Glomerular visceral epithelial cell (primary cell): ENCODE data around the gene ZBTB22.
"Not testable (repeated sequence)": the region's sequence is repeated elsewhere in the genome, so short reads cannot be mapped to it uniquely, and the experiment has no call there.

Experiments
- DNase-seq: peaks from one replicate; pipeline ENCODE4 v3.0.0-alpha.2; 2016; ENCODE audit errors: extremely low spot score

ZBTB22 gene, protein sequence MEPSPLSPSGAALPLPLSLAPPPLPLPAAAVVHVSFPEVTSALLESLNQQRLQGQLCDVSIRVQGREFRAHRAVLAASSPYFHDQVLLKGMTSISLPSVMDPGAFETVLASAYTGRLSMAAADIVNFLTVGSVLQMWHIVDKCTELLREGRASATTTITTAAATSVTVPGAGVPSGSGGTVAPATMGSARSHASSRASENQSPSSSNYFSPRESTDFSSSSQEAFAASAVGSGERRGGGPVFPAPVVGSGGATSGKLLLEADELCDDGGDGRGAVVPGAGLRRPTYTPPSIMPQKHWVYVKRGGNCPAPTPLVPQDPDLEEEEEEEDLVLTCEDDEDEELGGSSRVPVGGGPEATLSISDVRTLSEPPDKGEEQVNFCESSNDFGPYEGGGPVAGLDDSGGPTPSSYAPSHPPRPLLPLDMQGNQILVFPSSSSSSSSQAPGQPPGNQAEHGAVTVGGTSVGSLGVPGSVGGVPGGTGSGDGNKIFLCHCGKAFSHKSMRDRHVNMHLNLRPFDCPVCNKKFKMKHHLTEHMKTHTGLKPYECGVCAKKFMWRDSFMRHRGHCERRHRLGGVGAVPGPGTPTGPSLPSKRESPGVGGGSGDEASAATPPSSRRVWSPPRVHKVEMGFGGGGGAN

DNA sequence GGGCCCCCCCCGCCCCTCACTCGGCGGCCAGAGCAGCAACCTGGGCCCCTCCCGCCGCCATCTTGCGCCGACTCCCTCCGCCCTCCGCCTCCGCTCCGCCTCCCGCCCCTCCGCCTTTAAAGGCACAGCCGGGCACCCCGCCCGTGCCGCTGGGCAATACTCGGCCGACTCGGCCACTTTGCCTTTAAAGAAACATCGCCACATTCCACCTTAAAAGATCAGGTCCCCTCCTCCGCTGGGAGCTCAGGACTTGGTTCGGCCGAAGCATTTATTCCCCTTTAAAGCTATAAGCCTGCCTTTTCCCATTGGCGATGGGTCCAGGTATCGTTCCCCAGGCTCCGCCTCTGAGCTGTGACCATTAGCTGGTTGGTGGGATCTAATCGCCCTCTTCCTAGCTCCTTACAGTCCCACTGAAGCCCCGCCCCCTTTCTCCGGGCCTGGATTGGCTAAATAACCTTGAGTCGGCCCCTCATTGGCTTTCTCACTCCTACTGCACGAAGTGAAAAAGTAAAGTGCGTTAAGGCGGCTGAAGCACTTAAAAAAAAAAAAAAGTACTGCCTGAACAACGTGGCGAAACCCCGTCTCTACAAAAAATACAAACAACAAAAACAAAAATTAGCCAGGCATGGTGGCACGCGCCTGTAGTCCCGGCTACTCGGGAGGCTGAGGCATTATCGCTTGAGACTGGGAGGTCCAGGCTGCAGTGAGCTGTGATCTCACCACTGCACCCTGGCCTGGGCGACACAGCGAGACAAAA lies at the start of gene ZBTB22:
Gene ZBTB22, minus strand, starts transcription at position 76 of the 757 bp plus-strand sequence. CDS start 828 bp downstream, outside the sequence.
- DNase-seq = peak; percentile 99

DNA sequence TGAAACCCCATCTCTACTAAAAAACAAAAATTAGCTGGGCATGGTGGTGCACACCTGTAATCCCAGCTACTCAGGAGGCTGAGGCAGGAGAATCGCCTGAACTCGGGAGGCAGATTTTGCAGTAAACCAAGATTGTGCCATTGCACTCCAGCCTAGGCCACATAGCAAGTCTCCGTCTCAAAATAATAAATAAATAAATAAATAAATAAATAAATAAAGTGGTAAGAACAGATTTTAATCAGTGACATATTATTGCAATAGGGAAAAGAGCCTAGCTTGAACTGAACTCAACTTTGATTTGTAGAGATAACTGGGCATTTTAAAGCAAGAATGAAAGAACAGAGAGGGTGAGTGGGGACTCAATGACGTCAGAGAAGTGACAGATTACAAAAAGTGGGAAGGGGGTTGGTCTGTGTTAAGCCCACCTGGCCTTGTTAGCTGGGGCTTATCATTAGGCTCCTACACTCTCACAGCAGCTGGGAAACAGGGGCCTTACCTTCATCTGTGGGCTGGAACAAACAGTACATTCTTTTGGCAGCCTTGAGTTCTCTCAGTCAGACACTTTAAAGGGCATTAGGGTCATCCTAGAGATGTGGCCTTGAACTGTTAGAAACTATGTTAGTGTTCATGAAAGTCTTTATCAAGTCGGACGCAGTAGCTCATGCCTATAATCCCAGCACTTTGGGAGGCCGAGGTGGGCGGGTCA lies 49.6 kb upstream of the ZBTB22 start:
- DNase-seq = no peak

DNA sequence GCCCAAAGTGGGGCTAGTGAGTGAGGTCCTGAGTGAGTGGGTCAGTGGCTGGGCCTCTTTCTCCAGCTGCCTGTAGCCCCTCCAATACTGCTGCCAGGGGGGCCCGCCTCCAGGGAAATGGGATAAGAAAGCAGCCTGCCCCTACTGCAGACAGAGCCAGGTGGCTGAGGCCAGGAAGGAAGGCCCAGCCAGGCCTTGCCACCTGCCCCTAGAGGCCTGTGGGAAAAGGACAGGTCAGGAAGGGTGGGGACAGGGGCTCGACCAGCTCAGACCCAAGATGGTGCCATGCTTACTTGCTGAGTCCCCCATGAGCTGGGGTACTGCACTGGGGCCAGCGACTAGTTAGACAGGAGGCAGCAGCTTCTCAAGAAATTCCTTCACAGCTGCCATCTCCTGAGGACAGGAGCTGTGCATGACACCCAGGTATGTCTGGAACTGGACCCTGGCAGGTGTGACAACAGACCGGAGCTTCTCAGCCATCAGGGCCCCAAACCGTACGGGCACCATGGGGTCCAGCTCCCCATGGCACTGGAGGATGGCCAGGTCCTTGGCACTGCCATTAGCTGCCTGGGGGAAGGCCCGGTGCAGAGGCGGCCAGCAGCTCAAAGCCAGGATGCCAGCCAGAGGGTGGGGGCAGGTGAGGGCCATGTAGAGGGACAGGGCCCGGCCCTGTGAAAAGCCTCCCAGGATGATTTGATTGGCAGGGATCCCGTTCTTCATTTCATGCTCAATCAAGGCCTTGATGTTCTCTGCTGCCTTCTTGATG lies 47.8 kb upstream of the ZBTB22 start:
- not testable (repeated sequence) for DNase-seq

DNA sequence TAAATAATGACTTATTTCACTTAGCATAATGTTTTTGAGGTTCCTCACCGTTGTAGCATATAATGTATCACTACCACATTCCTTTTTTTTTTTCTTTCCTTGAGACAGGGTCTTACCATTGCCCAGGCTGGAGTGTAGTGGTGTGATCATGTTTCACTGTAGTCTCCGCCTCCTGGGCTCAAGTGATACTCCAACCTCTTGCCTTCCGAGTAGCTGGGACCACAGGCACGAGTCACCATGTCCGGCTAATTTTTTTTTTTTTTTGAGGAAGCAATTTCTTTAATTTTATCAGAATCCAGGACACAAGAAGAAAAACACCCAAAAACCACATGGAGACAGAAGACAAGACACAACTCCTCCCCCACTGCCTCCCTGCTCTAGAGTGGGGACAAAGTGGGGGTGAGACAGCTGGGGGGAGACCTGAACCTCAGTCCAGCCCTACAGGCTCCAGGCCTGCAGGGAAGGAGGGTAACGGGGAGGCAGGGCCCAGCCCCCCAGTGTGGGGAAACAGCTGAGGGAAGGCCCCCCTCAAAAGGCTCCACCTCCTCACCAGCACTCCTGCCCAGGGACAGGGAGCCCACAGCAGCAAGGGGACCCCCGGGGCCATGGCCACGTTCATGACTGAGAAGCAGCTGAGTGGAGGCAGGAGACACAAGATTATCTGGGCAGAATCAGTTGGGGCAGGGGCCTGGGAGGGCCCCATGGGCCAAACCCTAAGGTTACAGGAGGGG lies 47.1 kb upstream of the ZBTB22 start:
- peak; percentile 60 for DNase-seq

DNA sequence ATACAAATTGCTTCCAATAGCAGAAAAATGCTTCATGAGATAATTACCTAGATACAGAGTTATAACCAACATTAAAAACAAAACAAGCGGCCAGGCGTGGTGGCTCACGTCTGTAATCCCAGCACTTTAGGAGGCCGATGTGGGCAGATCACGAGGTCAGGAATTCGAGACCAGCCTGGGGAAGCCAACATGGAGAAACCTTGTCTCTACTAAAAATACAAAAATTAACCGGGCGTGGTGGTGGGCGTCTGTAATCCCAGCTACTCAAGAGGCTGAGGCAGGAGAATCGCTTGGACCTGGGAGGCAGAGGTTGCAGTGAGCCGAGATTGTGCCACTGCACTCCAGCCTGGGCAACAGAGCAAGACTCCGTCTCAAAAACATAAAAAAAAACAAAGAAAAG lies 45.9 kb upstream of the ZBTB22 start:
- DNase-seq = not testable (repeated sequence)

DNA sequence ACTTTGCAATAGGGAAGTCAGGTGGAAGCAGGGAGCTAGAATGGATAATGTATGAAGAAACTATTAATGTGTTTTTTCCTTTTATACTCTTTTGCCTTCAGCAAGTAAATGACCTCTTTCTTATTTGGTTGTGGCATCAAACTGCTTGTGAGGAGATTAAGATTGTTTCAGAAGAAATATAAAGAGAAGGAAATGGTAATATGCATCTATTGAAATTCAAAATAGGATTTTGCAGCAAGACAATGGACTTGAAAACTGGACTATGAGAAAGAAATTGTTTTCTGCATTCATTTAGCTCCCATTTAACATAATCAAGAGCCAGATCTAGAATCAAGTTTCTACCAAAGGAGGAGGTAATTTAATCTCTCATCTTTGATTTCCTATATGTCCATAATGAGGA lies 41.8 kb upstream of the ZBTB22 start:
- DNase-seq = no peak

DNA sequence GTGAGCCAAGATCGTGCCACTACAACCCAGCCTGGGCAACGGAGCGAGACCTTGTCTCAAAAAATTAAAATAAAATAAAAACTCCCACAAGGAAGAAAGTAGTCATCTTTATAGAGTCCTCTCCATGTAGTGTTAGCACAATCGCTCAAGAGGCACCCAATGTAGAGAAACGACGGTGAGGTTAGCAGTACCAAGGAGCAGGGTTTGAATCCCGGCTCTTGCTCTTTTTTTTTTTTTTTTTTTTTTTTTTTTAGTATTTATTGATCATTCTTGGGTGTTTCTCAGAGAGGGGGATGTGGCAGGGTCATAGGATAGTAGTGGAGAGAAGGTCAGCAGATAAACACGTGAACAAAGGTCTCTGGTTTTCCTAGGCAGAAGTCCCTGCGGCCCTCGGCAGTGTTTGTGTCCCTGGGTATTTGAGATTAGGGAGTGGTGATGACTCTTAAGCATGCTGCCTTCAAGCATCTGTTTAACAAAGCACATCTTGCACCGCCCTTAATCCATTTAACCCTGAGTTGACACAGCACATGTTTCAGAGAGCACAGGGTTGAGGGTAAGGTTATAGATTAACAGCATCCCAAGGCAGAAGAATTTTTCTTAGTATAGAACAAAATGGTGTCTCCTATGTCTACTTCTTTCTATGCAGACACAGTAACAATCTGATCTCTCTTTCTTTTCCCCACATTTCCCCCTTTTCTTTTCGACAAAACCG lies 39.8 kb upstream of the ZBTB22 start:
- not testable (repeated sequence) for DNase-seq

DNA sequence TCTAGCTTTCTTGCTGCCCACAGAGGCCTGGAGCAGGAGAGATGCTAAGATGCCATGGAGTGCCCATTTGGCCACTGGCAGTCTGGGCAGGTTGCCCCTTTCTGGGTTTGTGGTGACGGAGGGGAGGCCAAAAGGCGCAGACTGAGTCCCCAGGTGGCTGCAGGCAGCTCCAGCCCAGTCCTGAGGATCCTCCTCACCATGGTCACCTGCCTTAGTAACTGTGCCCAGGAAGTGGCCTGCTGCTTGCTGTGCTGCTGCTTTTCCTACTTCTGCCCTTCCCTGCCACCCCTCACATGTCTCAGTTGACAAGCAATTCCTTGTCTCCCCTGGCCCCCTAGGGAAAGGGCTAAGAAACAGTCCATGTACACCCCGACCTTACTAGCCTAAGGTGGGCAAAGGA lies 38.8 kb upstream of the ZBTB22 start:
- no peak for DNase-seq

DNA sequence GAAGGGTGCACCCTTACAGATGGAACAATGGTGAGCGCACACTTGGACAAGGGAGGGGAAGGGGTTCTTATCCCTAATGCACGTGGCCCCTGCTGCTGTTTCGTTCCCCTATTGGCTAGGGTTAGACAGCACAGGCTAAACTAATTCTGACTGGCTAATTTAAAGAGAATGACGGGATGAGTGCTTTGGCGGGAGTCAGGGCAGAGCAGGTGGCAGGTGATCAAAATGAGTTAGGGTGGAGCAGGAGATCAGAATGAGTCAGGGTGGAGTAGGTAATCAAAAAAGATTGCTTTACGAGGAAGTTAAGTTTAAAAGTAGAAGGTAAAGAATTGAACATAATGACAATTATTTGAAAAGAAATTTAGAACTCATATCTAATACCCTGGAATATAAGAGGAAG lies 38.3 kb upstream of the ZBTB22 start:
- DNase-seq = not testable (repeated sequence)

DNA sequence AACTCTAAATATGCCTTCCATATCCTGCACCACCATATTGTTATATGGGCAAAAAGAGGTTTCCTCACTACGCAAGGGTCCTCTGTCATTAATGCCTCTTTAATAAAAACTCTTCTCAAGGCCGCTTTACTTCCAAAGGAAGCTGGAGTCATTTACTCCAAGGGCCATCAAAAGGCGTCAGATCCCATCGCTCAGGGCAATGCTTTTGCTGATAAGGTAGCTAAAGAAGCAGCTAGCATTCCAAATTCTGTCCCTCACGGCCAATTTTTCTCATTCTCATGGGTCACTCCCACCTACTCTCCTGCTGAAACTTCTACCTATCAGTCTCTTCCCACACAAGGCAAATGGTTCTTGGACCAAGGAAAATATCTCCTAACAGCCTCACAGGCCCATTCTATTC lies 30.3 kb upstream of the ZBTB22 start:
- DNase-seq = no peak

DNA sequence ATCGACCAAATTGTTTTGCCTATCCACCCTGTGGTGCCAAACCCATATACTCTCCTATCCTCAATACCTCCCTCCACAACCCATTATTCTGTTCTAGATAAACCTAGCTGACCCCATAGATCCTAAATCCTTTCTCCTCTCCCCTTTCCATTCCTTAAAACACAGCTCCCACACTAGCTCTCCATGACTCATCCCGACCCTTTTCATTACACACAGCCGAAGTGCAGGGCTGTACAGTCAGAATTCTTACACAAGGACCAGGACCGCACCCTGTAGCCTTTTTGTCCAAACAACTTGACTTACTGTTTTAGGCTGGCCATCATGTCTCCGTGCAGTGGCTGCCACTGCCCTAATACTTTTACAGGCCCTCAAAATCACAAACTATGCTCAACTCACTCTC lies 29.4 kb upstream of the ZBTB22 start:
- DNase-seq = not testable (repeated sequence)

DNA sequence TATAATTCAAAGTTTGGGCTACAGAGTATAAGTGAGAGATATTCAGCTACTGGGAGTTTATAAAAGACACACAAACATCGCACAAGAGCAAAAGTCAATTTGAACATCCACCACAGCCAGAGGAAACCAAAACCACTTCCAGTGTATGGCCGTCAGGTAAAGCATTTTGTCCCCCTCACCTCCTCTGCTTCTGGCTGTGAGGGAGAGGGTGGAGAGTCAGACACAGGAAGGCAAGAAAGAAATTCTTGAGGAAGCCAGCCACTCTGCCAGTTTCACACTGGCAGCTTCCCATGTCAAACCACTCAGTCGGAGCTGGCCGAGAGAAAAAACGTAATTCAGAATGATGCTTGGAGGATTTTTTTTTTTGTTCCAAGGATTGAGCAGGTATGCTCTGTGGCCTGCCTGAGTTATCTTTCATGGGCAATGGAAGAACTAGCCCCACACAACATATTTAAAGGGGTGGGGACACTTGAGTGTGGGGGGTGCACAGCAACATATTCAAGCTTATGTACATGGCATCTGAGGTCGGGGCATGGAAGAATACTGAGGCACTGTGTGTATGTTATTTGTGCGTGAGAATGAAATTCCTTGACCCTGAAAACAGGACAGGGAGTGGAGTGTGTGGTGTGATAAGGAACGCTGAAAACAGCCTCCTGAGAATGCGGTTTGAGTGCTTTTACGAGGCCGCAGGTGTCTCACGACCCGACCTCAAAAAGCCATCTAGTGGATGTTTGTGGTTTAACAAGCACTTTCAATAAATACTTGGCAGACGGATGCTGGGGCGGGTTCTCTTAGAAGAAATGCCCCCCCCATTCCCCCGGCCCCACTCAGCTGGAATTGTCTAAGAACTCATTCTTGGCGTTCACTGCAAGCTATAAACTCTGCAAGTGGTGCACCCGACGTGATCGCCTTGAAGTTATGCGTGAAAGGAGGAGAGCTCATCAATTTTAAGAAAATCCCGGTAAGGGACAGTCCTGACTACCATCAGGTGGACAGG lies 27.5 kb upstream of the ZBTB22 start:
- DNase-seq = peak; percentile 87

DNA sequence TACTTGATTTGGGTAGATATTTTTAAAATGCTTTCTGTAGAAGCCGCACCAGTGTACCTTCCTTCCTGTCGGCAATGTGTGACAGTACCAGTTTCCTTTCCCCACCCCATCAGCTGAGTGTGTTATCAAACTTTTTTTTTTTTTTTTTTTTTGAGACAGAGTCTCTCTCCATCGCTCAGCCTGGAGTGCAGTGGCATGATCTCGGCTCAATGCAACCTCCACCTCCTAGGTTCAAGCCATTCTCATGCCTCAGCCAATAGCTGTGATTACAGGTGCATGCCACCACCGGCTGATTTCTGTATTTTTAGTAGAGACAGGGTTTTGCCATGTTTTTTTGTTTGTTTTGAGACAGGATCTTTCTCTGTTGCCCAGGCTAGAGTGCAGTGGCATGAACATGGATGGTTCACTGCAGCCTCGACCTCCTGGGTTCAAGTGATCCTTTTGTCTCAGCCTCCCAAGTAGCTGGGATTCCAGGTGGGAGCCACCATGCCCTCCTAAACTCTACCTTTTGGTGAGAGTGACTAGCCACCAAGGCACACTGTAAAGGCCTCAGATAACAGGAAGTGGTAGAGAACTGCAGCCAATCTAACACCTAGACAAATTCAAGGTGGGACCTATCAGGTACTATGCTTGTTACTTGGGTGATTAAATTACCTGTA lies 26.5 kb upstream of the ZBTB22 start:
- no peak for DNase-seq

DNA sequence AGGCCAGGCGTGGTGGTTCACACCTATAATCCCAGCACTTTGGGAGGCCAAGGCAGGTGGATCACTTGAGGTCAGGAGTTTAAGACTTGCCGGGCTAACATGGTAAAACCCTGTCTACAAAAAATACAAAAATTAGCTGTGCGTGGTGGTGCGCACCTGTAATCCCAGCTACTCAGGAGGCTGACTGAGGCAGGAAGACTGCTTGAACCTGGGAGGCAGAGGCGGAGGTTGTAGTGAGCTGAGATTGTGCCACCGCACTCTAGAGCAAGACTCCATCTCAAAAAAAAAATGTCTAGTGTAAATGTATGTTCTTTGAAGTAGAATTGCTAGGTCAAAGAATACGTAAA lies 26.0 kb upstream of the ZBTB22 start:
- not testable (repeated sequence) for DNase-seq

DNA sequence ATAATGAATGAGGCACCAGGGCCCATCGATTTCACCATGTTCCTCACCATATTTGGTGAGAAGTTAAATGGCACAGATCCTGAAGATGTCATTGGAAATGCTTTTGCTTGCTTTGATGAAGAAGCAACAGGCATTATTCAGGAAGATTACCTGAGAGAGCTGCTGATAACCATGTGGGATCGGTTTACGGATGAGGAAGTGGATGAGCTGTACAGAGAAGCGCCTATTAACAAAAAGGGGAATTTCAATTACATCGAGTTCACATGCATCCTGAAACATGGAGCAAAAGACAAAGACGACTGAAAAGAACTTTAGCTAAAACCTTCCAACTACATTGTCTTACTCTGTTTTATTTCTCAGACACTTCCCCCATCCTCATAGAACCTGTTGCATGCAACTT lies 21.6 kb upstream of the ZBTB22 start:
- no peak for DNase-seq

DNA sequence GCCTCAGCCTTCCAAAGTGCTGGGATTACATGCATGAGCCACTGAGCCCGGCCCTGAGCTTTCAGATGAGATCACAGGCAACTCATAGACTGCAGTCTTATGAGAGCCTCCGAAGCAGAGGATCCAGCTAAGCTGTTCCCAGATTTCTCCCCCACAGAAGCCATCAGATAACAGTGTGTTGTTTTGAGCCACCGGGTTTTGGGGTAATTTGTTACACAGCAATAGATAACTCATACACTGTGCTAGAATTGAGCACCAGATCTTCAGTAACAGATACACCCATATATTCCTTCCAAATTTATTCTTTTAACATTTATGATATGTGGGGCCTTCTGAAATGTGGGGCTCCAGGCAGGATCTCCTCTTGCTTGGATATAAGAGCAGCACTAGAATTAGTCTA lies 19.0 kb upstream of the ZBTB22 start:
- DNase-seq = no peak

DNA sequence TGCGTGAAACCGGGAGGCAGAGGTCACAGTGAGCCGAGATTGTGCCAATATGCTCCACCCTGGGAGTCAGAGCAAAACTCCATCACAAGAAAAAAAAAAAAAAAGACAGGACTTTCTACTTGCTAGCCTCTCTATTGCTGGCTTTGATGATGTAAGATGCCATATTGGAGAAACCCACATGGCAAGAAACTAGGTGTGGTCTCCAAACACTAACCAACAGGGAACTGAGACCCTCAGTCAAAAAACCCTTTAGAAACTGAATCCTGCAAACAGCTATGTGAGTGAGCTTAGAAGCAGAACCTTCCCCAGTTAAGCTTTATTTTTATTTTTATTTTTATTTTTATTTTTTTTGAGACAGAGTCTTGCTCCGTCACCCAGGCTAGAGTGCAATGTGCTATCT lies 18.4 kb upstream of the ZBTB22 start:
- no peak for DNase-seq

DNA sequence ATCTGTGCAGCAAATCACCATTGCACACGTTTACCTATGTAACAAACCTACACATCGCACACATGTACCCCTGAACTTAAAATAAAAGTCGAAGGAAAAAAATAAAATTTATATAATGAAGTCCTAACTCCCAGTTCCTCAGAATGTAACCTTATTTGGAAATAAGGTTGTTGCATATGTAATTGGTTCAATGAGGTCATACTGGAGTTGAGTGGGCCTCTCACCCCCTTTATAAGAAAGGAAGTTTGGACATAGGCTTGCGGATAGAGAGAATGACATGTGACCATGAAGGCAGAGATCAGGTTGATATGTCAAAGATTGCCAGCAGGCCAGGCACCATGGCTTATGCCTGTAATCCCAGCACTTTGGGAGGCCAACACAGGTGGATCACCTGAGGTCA lies 16.1 kb upstream of the ZBTB22 start:
- no peak for DNase-seq
